ENCODE results near the gene NCAM2. TPM values are rescaled to one million over a fixed set of nuclear protein-coding genes. Genes with fewer than 3 reads are reported as not detected.

Gene NCAM2
- total and polyA plus RNA-seq, 8 donors: 0.06 to 11.0 (median 0.58) TPM; not detected in 1

- WGBS, 5 donors: 46 to 62% (median 49%) methylated on average over 5 of the region's 5 CpGs
- peak overlapping the region in 2 of 4 donors; percentile 16 to 18 for H3K4me3 ChIP-seq
- no peak for DNase-seq
- no peaks in the 10 kb centered on the region for H3K36me3 ChIP-seq
- intact Hi-C loops (cut with DNase I; ENCODE audit: low total_unique reads): no loop called here
- no peaks in the 10 kb centered on the region for H3K27me3 ChIP-seq
- peak overlapping the region in 4 of 5 donors; percentile 17 to 49 (median 26) for H3K27ac ChIP-seq
- H3K9me3 ChIP-seq: no peaks in the 10 kb centered on the region
- H3K4me1 ChIP-seq: no peaks in the 10 kb centered on the region
- TF ChIP-seq EP300 (IDR thresholded peaks at IDR 0.05) (no peak), CTCF (IDR thresholded peaks at IDR 0.05) (no peak), POLR2A (IDR thresholded peaks at IDR 0.05) (no peak), POLR2AphosphoS5 (IDR thresholded peaks at IDR 0.05) (no peak)
Observed at GRCh38 chr21:21200939-21201615, 202.9 kb downstream of the NCAM2 start.

- intact Hi-C loops (cut with DNase I; ENCODE audit: low total_unique reads): no loop called here
- 71 to 82% (median 76%) methylated on average over 1 of the region's 1 CpG for WGBS, 5 donors
- Histone ChIP-seq H3K4me3 (no peak overlapping the region), H3K27me3 (no peaks in the 10 kb centered on the region), H3K9me3 (no peaks in the 10 kb centered on the region), H3K36me3 (no peaks in the 10 kb centered on the region), H3K4me1 (no peaks in the 10 kb centered on the region), H3K27ac (no peak overlapping the region)
- TF ChIP-seq POLR2AphosphoS5 (IDR thresholded peaks at IDR 0.05) (no peak), EP300 (IDR thresholded peaks at IDR 0.05) (no peak), CTCF (IDR thresholded peaks at IDR 0.05) (no peak), POLR2A (IDR thresholded peaks at IDR 0.05) (no peak)
- no peak for DNase-seq
Observed at GRCh38 chr21:21203822-21204339, 205.7 kb downstream of the NCAM2 start.

GRCh38 chr21:21204366-21204996 is 206.3 kb downstream of the NCAM2 start:
- no peaks in the 10 kb centered on the region for H3K9me3 ChIP-seq
- H3K4me1 ChIP-seq: no peaks in the 10 kb centered on the region
- TF ChIP-seq CTCF (IDR thresholded peaks at IDR 0.05): no peak
- no peak overlapping the region for H3K4me3 ChIP-seq
- 72 to 84% (median 82%) methylated on average over 5 of the region's 5 CpGs for WGBS, 5 donors
- intact Hi-C loops (cut with DNase I; ENCODE audit: low total_unique reads): no loop called here
- H3K27me3 ChIP-seq: no peaks in the 10 kb centered on the region
- no peak overlapping the region for H3K27ac ChIP-seq
- H3K36me3 ChIP-seq: no peaks in the 10 kb centered on the region
- no peak for DNase-seq

GRCh38 chr21:21205604-21206003 is 207.4 kb downstream of the NCAM2 start:
- intact Hi-C loops (cut with DNase I; ENCODE audit: low total_unique reads): no loop called here
- H3K4me1 ChIP-seq: no peaks in the 10 kb centered on the region
- H3K27ac ChIP-seq: no peak overlapping the region
- no peak overlapping the region for H3K4me3 ChIP-seq
- DNase-seq: no peak
- H3K36me3 ChIP-seq: no peaks in the 10 kb centered on the region
- TF ChIP-seq POLR2A (IDR thresholded peaks at IDR 0.05) (no peak), CTCF (IDR thresholded peaks at IDR 0.05) (no peak), POLR2AphosphoS5 (IDR thresholded peaks at IDR 0.05) (no peak), EP300 (IDR thresholded peaks at IDR 0.05) (no peak)
- WGBS, 5 donors: 44 to 50% (median 48%) methylated on average over 1 of the region's 1 CpG
- no peaks in the 10 kb centered on the region for H3K27me3 ChIP-seq
- no peaks in the 10 kb centered on the region for H3K9me3 ChIP-seq
